Left lung (tissue), 10 donors: Measurements from ENCODE around the gene FGGY. TPM values are rescaled to one million over a fixed set of nuclear protein-coding genes. Genes with fewer than 3 reads are reported as not detected.

ENCODE experiments used
- ATAC-seq: fragments of 200-7000 bp; cut with Tn5 transposase; one replicate; pipeline ENCODE4 v1.9.1; 2020; ENCODE audit warnings: moderate library complexity
- DNase-seq, 4 donors: peaks; one replicate each; pipeline ENCODE4 v3.0.0-alpha.2; 2013 to 2020
- H3K27ac ChIP-seq, 2 donors: fragments of 200-600 bp; sonication (generic) in 1 of 2; one replicate each; pipeline versions ENCODE4 v1.5.0 to v1.8.0; 2020 to 2021
- H3K27me3 ChIP-seq, 2 donors: fragments of 200-600 bp; sonication (generic) in 1 of 2; one replicate each; pipeline versions ENCODE4 v1.5.0 to v1.8.0; 2020 to 2021
- H3K36me3 ChIP-seq, 2 donors: fragments of 200-600 bp; sonication (generic) in 1 of 2; one replicate each; pipeline versions ENCODE4 v1.5.0 to v1.8.0; 2020 to 2021
- H3K4me1 ChIP-seq, 2 donors: fragments of 200-600 bp; one replicate each; pipeline ENCODE4 v1.8.0; 2021
- H3K4me3 ChIP-seq, 2 donors: fragments of 200-600 bp; sonication (generic) in 1 of 2; one replicate each; pipeline versions ENCODE4 v1.5.0 to v1.8.0; 2020 to 2021; ENCODE audit warnings: mild to moderate bottlenecking in 1 of 2
- H3K9me3 ChIP-seq, 2 donors: fragments of 200-600 bp; sonication (generic) in 1 of 2; one replicate each; pipeline versions ENCODE4 v1.5.0 to v1.8.0; 2020 to 2021
- intact Hi-C, 2 donors: fragments of 100-400 bp; cut with DNase I; formaldehyde crosslinking; loops; one replicate each; pipeline versions ENCODE4 v1.11.2 to v1.14.2; 2022
- polyA plus RNA-seq, 6 donors: library from polyadenylated mRNA; unstranded; fragments of 120-200 nt; gene quantifications; one replicate each; pipeline ENCODE4 v1.2.1, GENCODE V29; 2013; ENCODE audit not compliant: insufficient read length in 6 of 6
- total RNA-seq, 2 donors: library from RNA; stranded (reverse); fragmentation: NEBNext Ultra II Directional; extraction: Animal tissue kit (Norgen Biotek cat#: 25700); gene quantifications; one replicate each; pipeline ENCODE4 v1.2.1, GENCODE V29; 2021
- TF ChIP-seq, protein P1 (sequence below), 2 donors: fragments of 200-600 bp; sonication (generic) in 1 of 2; IDR thresholded peaks; one replicate each; pipeline versions ENCODE4 v1.5.0 to v1.8.0; 2021; ENCODE audit warnings: antibody characterized with exemption in 2 of 2
- donor health status: DM: no; HTN: yes; CAD: no.
- donor health status: DM: no; HTN: no; CAD: no.

FGGY gene
- total and polyA plus RNA-seq, 8 donors, result 13.5 to 22.7 (median 18.4) TPM

DNA sequence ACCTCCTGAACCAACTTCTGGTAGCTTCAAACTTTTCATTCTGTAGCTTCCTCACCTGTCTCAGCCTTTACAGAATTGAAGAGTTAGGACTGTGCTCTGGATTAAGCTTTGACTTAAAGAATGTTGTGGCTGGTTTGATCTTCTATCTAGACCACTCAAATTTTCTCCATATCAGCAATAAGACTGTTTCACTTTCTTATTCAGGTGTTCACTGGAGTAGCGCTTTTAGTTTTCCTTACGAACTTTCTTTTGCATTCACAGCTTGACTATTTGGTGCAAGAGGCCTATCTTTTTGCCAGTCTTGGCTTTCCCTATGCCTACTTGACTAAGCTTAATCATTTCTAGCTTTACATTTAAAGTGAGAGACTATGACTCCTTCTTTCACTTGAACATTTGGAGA lies 31.5 kb downstream of the FGGY start:
- DNase-seq, result no peak
- no peak for ATAC-seq
- Histone ChIP-seq H3K4me3 (no peak overlapping the region), H3K9me3 (no peaks in the 10 kb centered on the region), H3K27me3 (no peaks in the 10 kb centered on the region), H3K27ac (no peak overlapping the region), H3K4me1 (peaks cover 0 to 7% of the 10 kb centered on the region in 2 donors), H3K36me3 (no peaks in the 10 kb centered on the region)
- intact Hi-C loops, result no loop called here
- TF ChIP-seq, protein P1, sequence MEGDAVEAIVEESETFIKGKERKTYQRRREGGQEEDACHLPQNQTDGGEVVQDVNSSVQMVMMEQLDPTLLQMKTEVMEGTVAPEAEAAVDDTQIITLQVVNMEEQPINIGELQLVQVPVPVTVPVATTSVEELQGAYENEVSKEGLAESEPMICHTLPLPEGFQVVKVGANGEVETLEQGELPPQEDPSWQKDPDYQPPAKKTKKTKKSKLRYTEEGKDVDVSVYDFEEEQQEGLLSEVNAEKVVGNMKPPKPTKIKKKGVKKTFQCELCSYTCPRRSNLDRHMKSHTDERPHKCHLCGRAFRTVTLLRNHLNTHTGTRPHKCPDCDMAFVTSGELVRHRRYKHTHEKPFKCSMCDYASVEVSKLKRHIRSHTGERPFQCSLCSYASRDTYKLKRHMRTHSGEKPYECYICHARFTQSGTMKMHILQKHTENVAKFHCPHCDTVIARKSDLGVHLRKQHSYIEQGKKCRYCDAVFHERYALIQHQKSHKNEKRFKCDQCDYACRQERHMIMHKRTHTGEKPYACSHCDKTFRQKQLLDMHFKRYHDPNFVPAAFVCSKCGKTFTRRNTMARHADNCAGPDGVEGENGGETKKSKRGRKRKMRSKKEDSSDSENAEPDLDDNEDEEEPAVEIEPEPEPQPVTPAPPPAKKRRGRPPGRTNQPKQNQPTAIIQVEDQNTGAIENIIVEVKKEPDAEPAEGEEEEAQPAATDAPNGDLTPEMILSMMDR (IDR thresholded peaks at IDR 0.05), result no peak

DNA sequence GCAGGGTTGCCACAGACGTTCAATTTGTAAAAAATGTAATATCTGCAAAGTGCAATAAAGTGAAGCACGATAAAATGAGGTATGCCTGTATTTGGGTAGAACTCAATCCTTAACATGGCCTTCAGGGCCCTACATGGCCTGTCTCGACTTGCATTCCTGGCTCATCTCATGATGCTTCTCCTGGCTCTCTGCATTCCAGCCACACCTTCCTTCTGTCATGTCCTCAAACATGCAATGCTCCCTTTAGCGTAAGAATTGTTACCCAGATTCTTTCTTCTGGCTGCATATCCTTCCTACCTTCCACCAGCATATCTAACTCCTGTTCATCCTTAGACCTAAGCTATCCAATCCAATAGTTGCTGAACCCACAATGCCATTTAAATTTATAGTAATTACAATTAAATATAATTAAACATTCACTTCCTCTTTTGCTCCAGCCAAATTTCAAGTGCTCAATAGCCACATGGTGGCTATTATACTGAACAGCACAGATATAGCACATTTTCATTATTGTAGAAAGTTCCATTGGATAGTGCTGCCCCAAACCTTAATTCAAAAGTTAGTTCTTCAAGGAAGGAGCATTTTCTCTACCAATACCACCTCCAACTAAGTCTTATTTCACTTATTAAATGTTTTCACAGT lies 32.6 kb downstream of the FGGY start:
- Histone ChIP-seq H3K4me1 (peaks cover 0 to 14% of the 10 kb centered on the region in 2 donors), H3K27ac (no peak overlapping the region), H3K4me3 (no peak overlapping the region), H3K9me3 (no peaks in the 10 kb centered on the region), H3K27me3 (no peaks in the 10 kb centered on the region), H3K36me3 (no peaks in the 10 kb centered on the region)
- intact Hi-C loops, result no loop called here
- DNase-seq (no peak), ATAC-seq (no peak)
- TF ChIP-seq, protein P1 (IDR thresholded peaks at IDR 0.05), result no peak

DNA sequence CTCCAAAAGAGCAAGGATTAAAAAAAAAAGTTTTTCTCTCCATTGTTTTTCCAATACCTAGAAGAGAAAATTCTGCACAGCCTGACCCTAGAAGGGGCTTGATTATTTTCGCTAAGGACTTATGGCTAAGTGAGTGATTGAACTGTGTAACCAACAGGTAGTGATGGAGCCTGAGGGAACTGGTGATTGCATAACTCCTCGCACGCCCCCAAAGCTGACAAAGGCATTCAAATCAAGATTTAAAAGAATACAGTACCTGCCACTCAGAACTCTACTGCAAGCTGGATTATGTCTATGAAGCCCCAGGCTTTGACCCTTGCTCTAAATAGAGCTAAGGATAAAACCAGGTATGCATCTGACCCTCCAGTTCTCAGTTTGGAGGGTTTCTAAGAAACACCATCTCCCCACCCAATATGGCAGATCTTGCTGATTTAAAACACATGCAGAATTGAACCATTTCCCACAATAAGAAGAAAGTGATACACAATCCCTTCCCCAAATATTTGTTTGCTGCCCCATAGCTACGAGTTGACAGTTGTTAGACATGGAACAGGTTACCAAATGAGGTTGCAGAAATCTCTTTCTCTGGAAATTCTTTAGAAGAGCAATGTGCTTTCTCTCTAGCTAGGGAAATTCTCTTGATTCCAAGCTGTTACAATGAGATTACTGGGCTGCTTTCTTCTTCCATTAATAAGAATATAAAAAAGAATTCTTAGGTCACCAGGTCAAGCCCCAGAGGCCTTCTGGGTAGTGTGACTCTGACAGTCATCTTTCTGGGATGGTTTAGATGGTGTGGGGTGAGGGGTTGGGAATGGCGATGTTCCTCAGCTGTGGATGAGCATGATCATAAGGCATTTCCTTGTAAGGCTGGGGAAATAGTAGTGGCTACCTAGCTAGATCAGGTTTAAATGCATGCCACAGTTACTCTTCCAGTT lies 35.1 kb downstream of the FGGY start:
- DNase-seq (no peak), ATAC-seq (no peak)
- Histone ChIP-seq H3K27me3 (no peaks in the 10 kb centered on the region), H3K4me1 (peaks cover 0 to 14% of the 10 kb centered on the region in 2 donors), H3K36me3 (no peaks in the 10 kb centered on the region), H3K27ac (no peak overlapping the region), H3K9me3 (no peaks in the 10 kb centered on the region), H3K4me3 (no peak overlapping the region)
- intact Hi-C loops, result no loop called here
- TF ChIP-seq, protein P1 (IDR thresholded peaks at IDR 0.05), result no peak

DNA sequence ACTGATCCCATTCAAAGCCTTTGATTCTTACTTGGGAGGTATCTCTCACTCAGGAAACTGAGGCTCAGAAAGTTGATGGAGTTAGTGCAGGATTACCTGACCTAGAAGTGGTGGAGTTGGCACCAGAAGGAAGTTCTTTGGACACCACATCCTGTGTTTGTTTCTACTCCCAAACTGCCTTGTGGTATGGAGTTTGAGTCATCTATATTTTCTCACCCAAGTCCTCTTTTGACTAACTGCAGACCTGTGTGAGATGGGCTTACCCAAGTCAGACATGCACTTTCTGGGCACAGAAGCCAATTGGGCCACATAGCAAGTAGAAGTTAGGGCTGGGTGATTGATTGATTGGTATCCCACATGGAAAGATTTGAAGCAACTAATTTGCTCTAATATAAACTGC lies 36.1 kb downstream of the FGGY start:
- peaks cover 0 to 14% of the 10 kb centered on the region in 2 donors for H3K4me1 ChIP-seq
- intact Hi-C loops, result no loop called here
- no peaks in the 10 kb centered on the region for H3K9me3 ChIP-seq
- DNase-seq (no peak), ATAC-seq (no peak)
- H3K27ac ChIP-seq, result peak overlapping the region in 1 of 2 donors; percentile 38
- no peak overlapping the region for H3K4me3 ChIP-seq
- H3K27me3 ChIP-seq, result no peaks in the 10 kb centered on the region
- TF ChIP-seq, protein P1 (IDR thresholded peaks at IDR 0.05), result no peak
- H3K36me3 ChIP-seq, result no peaks in the 10 kb centered on the region

DNA sequence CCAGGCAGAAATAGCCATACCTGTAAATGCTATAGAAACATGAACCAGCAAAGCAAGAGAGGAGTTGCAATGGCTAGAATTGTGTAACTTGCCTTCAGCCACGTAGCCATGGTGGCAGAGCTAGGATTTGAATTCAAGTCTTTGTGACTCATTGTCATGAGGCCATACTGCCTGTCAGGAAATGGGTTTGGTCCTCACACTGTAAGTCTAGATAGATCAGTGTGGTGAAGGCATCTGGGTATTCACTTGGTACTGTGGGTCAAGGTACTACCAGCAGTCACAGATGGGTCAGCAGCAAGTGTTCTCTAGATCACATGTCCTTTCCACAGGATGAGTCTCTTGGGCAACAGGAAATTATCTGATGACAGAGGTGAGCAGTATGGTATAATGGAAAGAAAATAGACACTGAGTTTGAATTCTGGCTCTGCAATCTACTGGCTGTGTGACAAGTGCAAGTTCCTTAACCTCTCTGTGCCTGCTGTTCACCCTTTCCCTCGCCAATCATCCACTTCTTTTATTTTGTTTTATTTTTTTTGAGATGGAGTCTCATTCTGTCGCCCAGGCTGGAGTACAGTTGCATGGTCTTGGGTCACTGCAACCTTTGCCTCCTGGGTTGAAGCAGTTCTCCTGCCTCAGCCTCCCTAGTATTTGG lies 36.9 kb downstream of the FGGY start:
- H3K27ac ChIP-seq, result peak overlapping the region in 1 of 2 donors; percentile 38
- no peak for ATAC-seq
- H3K27me3 ChIP-seq, result no peaks in the 10 kb centered on the region
- no peak for DNase-seq
- intact Hi-C loops, result no loop called here
- no peaks in the 10 kb centered on the region for H3K9me3 ChIP-seq
- TF ChIP-seq, protein P1 (IDR thresholded peaks at IDR 0.05), result no peak
- no peak overlapping the region for H3K4me3 ChIP-seq
- peaks cover 0 to 14% of the 10 kb centered on the region in 2 donors for H3K4me1 ChIP-seq
- no peaks in the 10 kb centered on the region for H3K36me3 ChIP-seq
